Stimulated activated naive CD4-positive, alpha-beta T cell (primary cell): Measurements from ENCODE around the gene FMNL3.
"Not testable (repeated sequence)": the region's sequence is repeated elsewhere in the genome, so short reads cannot be mapped to it uniquely, and the experiment has no call there.

Experiments used
- DNase-seq, 6 experiments: peaks; one replicate each; lab custom pipeline; 2025; lab: John Stamatoyannopoulos, UW

The FMNL3 gene

GRCh38 chr12:49707128-49707811, at the start of gene FMNL3:
Gene FMNL3 (minus strand): TSS chr12:49707405. CDS start chr12:49707180, 225 bp downstream.
- peak; percentile 95 to 98 (median 97) for DNase-seq

- no peak for DNase-seq
Measured at GRCh38 chr12:49750996-49751393, 43.8 kb upstream of the FMNL3 start.

- DNase-seq, result peak in 4 of 6 experiments; percentile 3 to 20 (median 10)
Measured at GRCh38 chr12:49750027-49750995, 43.1 kb upstream of the FMNL3 start.

- no peak for DNase-seq
Measured at GRCh38 chr12:49748800-49749199, 41.6 kb upstream of the FMNL3 start.

- no peak for DNase-seq
Measured at GRCh38 chr12:49748306-49748705, 41.1 kb upstream of the FMNL3 start.

- DNase-seq, result no peak
Measured at GRCh38 chr12:49744363-49744885, 37.2 kb upstream of the FMNL3 start.

GRCh38 chr12:49741882-49742620, 34.8 kb upstream of the FMNL3 start:
- DNase-seq, result peak; percentile 79 to 90 (median 84)

- peak; percentile 93 to 99 (median 98) for DNase-seq
Measured at GRCh38 chr12:49740930-49741881, 34.0 kb upstream of the FMNL3 start, which contains the start of gene TMBIM6. Gene TMBIM6 (plus strand): TSS chr12:49741557. CDS start chr12:49752494, 10,937 bp downstream.

- DNase-seq, result not testable (repeated sequence)
Measured at GRCh38 chr12:49740277-49740676, 33.1 kb upstream of the FMNL3 start.

- not testable (repeated sequence) for DNase-seq
Measured at GRCh38 chr12:49738721-49739120, 31.5 kb upstream of the FMNL3 start.

- DNase-seq, result not testable (repeated sequence)
Measured at GRCh38 chr12:49734900-49735299, 27.7 kb upstream of the FMNL3 start.

- DNase-seq, result no peak
Measured at GRCh38 chr12:49733219-49734017, 26.2 kb upstream of the FMNL3 start.

- no peak for DNase-seq
Measured at GRCh38 chr12:49730568-49731101, 23.4 kb upstream of the FMNL3 start.

- no peak for DNase-seq
Measured at GRCh38 chr12:49730050-49730449, 22.8 kb upstream of the FMNL3 start.

- no peak for DNase-seq
Measured at GRCh38 chr12:49728446-49728845, 21.2 kb upstream of the FMNL3 start.

GRCh38 chr12:49721355-49721754, 14.2 kb upstream of the FMNL3 start:
- DNase-seq, result not testable (repeated sequence)

GRCh38 chr12:49720214-49720613, 13.0 kb upstream of the FMNL3 start:
- no peak for DNase-seq

- DNase-seq, result not testable (repeated sequence)
Measured at GRCh38 chr12:49717800-49718199, 10.6 kb upstream of the FMNL3 start.

GRCh38 chr12:49716553-49716952, 9.3 kb upstream of the FMNL3 start:
- no peak for DNase-seq
